RWPE2 (cell line): ENCODE measurements around the gene AHSG.

ENCODE experiments used
- ATAC-seq: fragments of 200-7000 bp; cut with Tn5 transposase; 3 replicates; pipeline ENCODE4 v1.9.1; 2021; ENCODE audit warnings: low read depth
- DNase-seq: peaks from one replicate; pipeline ENCODE4 v3.0.0-alpha.2; 2020; ENCODE audit warnings: low spot score
- H3K27ac ChIP-seq: fragments of 450-650 bp; 2 replicates; pipeline ENCODE4 v1.5.1; 2017; ENCODE audit warnings: mild to moderate bottlenecking; ENCODE audit not compliant: poor library complexity, severe bottlenecking
- H3K27me3 ChIP-seq: fragments of 250-450 bp; sonication (Bioruptor Pico); 2 replicates; pipeline ENCODE4 v1.5.1; 2021; ENCODE audit warnings: mild to moderate bottlenecking, moderate library complexity; ENCODE audit not compliant: insufficient read depth, poor library complexity, severe bottlenecking
- H3K36me3 ChIP-seq: fragments of 250-450 bp; sonication (Bioruptor Pico); 2 replicates; pipeline ENCODE4 v1.5.1; 2020; ENCODE audit warnings: low read depth, mild to moderate bottlenecking, moderate library complexity
- H3K4me1 ChIP-seq: fragments of 250-450 bp; sonication (Bioruptor Pico); 2 replicates; pipeline ENCODE4 v1.5.1; 2021; ENCODE audit warnings: mild to moderate bottlenecking, moderate library complexity; ENCODE audit not compliant: insufficient read depth, poor library complexity, severe bottlenecking
- H3K4me3 ChIP-seq: fragments of 250-450 bp; sonication (Bioruptor Pico); 2 replicates; pipeline ENCODE4 v1.5.1; 2021; ENCODE audit warnings: mild to moderate bottlenecking, moderate library complexity; ENCODE audit not compliant: severe bottlenecking
- H3K9me3 ChIP-seq: fragments of 250-450 bp; sonication (Bioruptor Pico); 2 replicates; pipeline ENCODE4 v1.5.1; 2021; ENCODE audit warnings: mild to moderate bottlenecking, moderate library complexity; ENCODE audit not compliant: severe bottlenecking
- CTCF ChIP-seq: fragments of 450-650 bp; IDR thresholded peaks from one replicate; pipeline ENCODE4 v1.5.1; 2017; ENCODE audit warnings: mild to moderate bottlenecking, moderate library complexity; ENCODE audit not compliant: poor library complexity, severe bottlenecking

AHSG gene

GRCh38 chr3:186624598-186624997 lies 11.7 kb downstream of the AHSG start:
- no peak for ATAC-seq

GRCh38 chr3:186625600-186626042 lies 12.8 kb downstream of the AHSG start:
- Histone ChIP-seq H3K27ac (no peak overlapping the region), H3K36me3 (no peaks in the 10 kb centered on the region), H3K4me1 (no peaks in the 10 kb centered on the region), H3K4me3 (no peak overlapping the region), H3K9me3 (no peaks in the 10 kb centered on the region), H3K27me3 (no peaks in the 10 kb centered on the region)
- no peak for TF ChIP-seq CTCF
- ATAC-seq (no peak), DNase-seq (no peak)

More at GRCh38 chr3:186624598-186624997, 11.7 kb downstream of the AHSG start:
- no peaks in the 10 kb centered on the region for H3K9me3 ChIP-seq
- TF ChIP-seq CTCF = no peak
- H3K27ac ChIP-seq = no peak overlapping the region
- H3K36me3 ChIP-seq = no peaks in the 10 kb centered on the region
- DNase-seq = no peak
- H3K4me1 ChIP-seq = no peaks in the 10 kb centered on the region
- H3K4me3 ChIP-seq = no peak overlapping the region
- no peaks in the 10 kb centered on the region for H3K27me3 ChIP-seq

- ATAC-seq (no peak), DNase-seq (no peak)
- no peaks in the 10 kb centered on the region for H3K27me3 ChIP-seq
- no peak overlapping the region for H3K27ac ChIP-seq
- no peak overlapping the region for H3K4me3 ChIP-seq
- TF ChIP-seq CTCF = no peak
- no peaks in the 10 kb centered on the region for H3K36me3 ChIP-seq
- H3K9me3 ChIP-seq = no peaks in the 10 kb centered on the region
- H3K4me1 ChIP-seq = no peaks in the 10 kb centered on the region
Measured at GRCh38 chr3:186626254-186626847, 13.5 kb downstream of the AHSG start.

- Histone ChIP-seq H3K36me3 (no peaks in the 10 kb centered on the region), H3K9me3 (no peaks in the 10 kb centered on the region), H3K4me1 (no peaks in the 10 kb centered on the region), H3K4me3 (no peak overlapping the region), H3K27me3 (no peaks in the 10 kb centered on the region), H3K27ac (no peak overlapping the region)
- DNase-seq (no peak), ATAC-seq (no peak)
- no peak for TF ChIP-seq CTCF
Measured at GRCh38 chr3:186627852-186628414, 15.1 kb downstream of the AHSG start.

- no peaks in the 10 kb centered on the region for H3K4me1 ChIP-seq
- H3K27me3 ChIP-seq = no peaks in the 10 kb centered on the region
- no peak for ATAC-seq
- DNase-seq = no peak
- no peaks in the 10 kb centered on the region for H3K9me3 ChIP-seq
- no peak overlapping the region for H3K4me3 ChIP-seq
- no peaks in the 10 kb centered on the region for H3K36me3 ChIP-seq
- TF ChIP-seq CTCF = no peak
- H3K27ac ChIP-seq = no peak overlapping the region
Measured at GRCh38 chr3:186628756-186629155, 15.9 kb downstream of the AHSG start.
